IMR-90 (cell line): ENCODE data around the gene ISG20. TPM values are rescaled to one million over a fixed set of nuclear protein-coding genes. Genes with fewer than 3 reads are reported as not detected.
A peak's percentile ranks its signal among the peaks of the same experiment; 100 is the strongest.

Source experiments
- ATAC-seq: fragments of 200-7000 bp; cut with Tn5 transposase; 2 replicates; pipeline ENCODE4 v1.9.1; 2020; ENCODE audit warnings: low read depth, mild to moderate bottlenecking, moderate library complexity
- BruUV-seq: library from RNA; stranded (reverse); fragments of 400-500 nt; replicated peaks from 2 replicates; lab custom pipeline; 2021; lab: Mats Ljungman, UMichigan
- CTCF ChIA-PET: fragments of 300-600 bp; formaldehyde crosslinking; extraction: SDS; loops from one replicate; lab custom pipeline; 2021; ENCODE audit warnings: antibody characterized with exemption; lab: Yijun Ruan, JAX
- POLR2A ChIA-PET: fragments of 300-600 bp; sonication (Branson Sonifier 250); formaldehyde crosslinking; loops from one replicate; lab custom pipeline; 2022; ENCODE audit warnings: antibody characterized with exemption; ENCODE audit not compliant: unreplicated experiment; lab: Charles Lee
- DNase-seq: peaks from one replicate; pipeline ENCODE4 v3.0.0; 2013
- H2AFZ ChIP-seq: replicated peaks from 2 replicates; pipeline ENCODE3; 2013; ENCODE audit warnings: low read length, mild to moderate bottlenecking; ENCODE audit not compliant: poor library complexity
- H2AK5ac ChIP-seq: 2 replicates; pipeline ENCODE4 v1.6.1; 2013; ENCODE audit warnings: low read depth, low read length, inconsistent platforms
- H2AK9ac ChIP-seq: replicated peaks from 2 replicates; pipeline ENCODE3; 2013; ENCODE audit warnings: mild to moderate bottlenecking, low read depth, low read length, moderate library complexity; ENCODE audit not compliant: poor library complexity
- H2BK120ac ChIP-seq: 2 replicates; pipeline ENCODE4 v1.6.1; 2013; ENCODE audit warnings: low read depth, low read length, inconsistent platforms
- H2BK15ac ChIP-seq: 3 replicates; pipeline ENCODE4 v1.6.1; 2013; ENCODE audit warnings: low read depth, low read length, inconsistent platforms
- H2BK20ac ChIP-seq: 2 replicates; pipeline ENCODE4 v1.6.1; 2013; ENCODE audit warnings: low read depth, mild to moderate bottlenecking, inconsistent platforms, low read length, moderate library complexity
- H2BK5ac ChIP-seq: 2 replicates; pipeline ENCODE4 v1.6.1; 2013; ENCODE audit warnings: mild to moderate bottlenecking, low read depth, low read length, inconsistent platforms; ENCODE audit not compliant: poor library complexity, severe bottlenecking
- H3K14ac ChIP-seq: replicated peaks from 2 replicates; pipeline ENCODE4 v1.6.1; 2013; ENCODE audit warnings: low read depth, low read length, inconsistent platforms
- H3K18ac ChIP-seq: 2 replicates; pipeline ENCODE4 v1.6.1; 2013; ENCODE audit warnings: low read depth, low read length, control low read depth
- H3K23ac ChIP-seq: 2 replicates; pipeline ENCODE4 v1.6.1; 2013; ENCODE audit warnings: low read depth, low read length, inconsistent platforms
- H3K27ac ChIP-seq: 2 replicates; pipeline ENCODE4 v1.5.1; 2013; ENCODE audit warnings: mild to moderate bottlenecking, control low read depth, low read length; ENCODE audit not compliant: insufficient read depth
- H3K27me3 ChIP-seq: 2 replicates; pipeline ENCODE4 v1.6.1; 2013; ENCODE audit warnings: low read length; ENCODE audit not compliant: control insufficient read depth, insufficient read depth
- H3K36me3 ChIP-seq: 2 replicates; pipeline ENCODE4 v1.6.1; 2013; ENCODE audit warnings: low read length, mixed read lengths; ENCODE audit not compliant: control insufficient read depth, insufficient read depth
- H3K4ac ChIP-seq: 2 replicates; pipeline ENCODE4 v1.6.1; 2013; ENCODE audit warnings: low read depth, low read length, inconsistent platforms
- H3K4me1 ChIP-seq: 2 replicates; pipeline ENCODE4 v1.6.1; 2013; ENCODE audit warnings: low read length, mixed read lengths; ENCODE audit not compliant: control insufficient read depth, insufficient read depth
- H3K4me2 ChIP-seq: 2 replicates; pipeline ENCODE4 v1.6.1; 2013; ENCODE audit warnings: low read depth, mild to moderate bottlenecking, control low read depth, low read length, moderate library complexity
- H3K4me3 ChIP-seq: 2 replicates; pipeline ENCODE4 v1.5.1; 2013; ENCODE audit warnings: low read depth, mild to moderate bottlenecking, control low read depth, low read length, moderate library complexity; ENCODE audit not compliant: insufficient read depth
- H3K56ac ChIP-seq: 2 replicates; pipeline ENCODE4 v1.6.1; 2013; ENCODE audit warnings: low read length, inconsistent platforms; ENCODE audit not compliant: insufficient read depth; ENCODE audit errors: extremely low read depth
- H3K79me1 ChIP-seq, 2 experiments: 2 replicates each; pipeline ENCODE4 v1.6.1; 2013; ENCODE audit warnings: low read length in 2 of 2, inconsistent platforms in 1 of 2, low read depth in 1 of 2
- H3K9ac ChIP-seq: 2 replicates; pipeline ENCODE4 v1.6.1; 2013; ENCODE audit warnings: low read depth, low read length, control low read depth
- H3K9me1 ChIP-seq: 2 replicates; pipeline ENCODE4 v1.6.1; 2013; ENCODE audit warnings: low read length, inconsistent platforms; ENCODE audit not compliant: insufficient read depth
- H3K9me3 ChIP-seq: 2 replicates; pipeline ENCODE4 v1.6.1; 2013; ENCODE audit warnings: low read length; ENCODE audit not compliant: control insufficient read depth, insufficient read depth
- H4K20me1 ChIP-seq: 2 replicates; pipeline ENCODE4 v1.6.1; 2013; ENCODE audit warnings: low read length, inconsistent platforms; ENCODE audit not compliant: insufficient read depth
- H4K5ac ChIP-seq: 2 replicates; pipeline ENCODE4 v1.6.1; 2013; ENCODE audit warnings: mild to moderate bottlenecking, low read depth, low read length, control low read depth
- H4K8ac ChIP-seq, 2 experiments: 2 replicates each; pipeline ENCODE4 v1.6.1; 2013; ENCODE audit warnings: low read depth in 2 of 2, low read length in 2 of 2, control low read depth in 1 of 2, inconsistent platforms in 1 of 2
- H4K91ac ChIP-seq: 2 replicates; pipeline ENCODE4 v1.6.1; 2013; ENCODE audit warnings: low read depth, low read length, inconsistent platforms; ENCODE audit not compliant: insufficient read depth
- BHLHE40 ChIP-seq: fragments of 150-350 bp; IDR thresholded peaks from 2 replicates; pipeline ENCODE4 v1.6.1; 2016; ENCODE audit warnings: mild to moderate bottlenecking, low read depth, low read length
- CEBPB ChIP-seq: IDR thresholded peaks from 2 replicates; pipeline ENCODE4 v1.6.1; 2012; ENCODE audit warnings: low read depth, low read length, improper control_type of control experiment
- MAFK ChIP-seq: IDR thresholded peaks from 2 replicates; pipeline ENCODE4 v1.6.1; 2012; ENCODE audit warnings: low read depth, low read length, improper control_type of control experiment
- MAZ ChIP-seq: IDR thresholded peaks from 2 replicates; pipeline ENCODE4 v1.6.1; 2012; ENCODE audit warnings: low read depth, mild to moderate bottlenecking, low read length, improper control_type of control experiment, moderate library complexity, borderline replicate concordance
- POLR2A ChIP-seq: IDR thresholded peaks from 2 replicates; pipeline ENCODE4 v1.6.1; 2012; ENCODE audit warnings: mild to moderate bottlenecking, low read depth, low read length
- WGBS, 2 experiments: methylation state at CpG; one replicate each; pipeline versions ENCODE4 v1.1.5 to v1.1.7; 2013; ENCODE audit warnings: missing lambda C conversion rate in 2 of 2; ENCODE audit not compliant: insufficient read length in 1 of 2; ENCODE audit errors: extremely low coverage in 2 of 2; 5-methylcytosine and 5-hydroxymethylcytosine counted together
- dilution Hi-C: fragments of 300-500 bp; cut with HindIII; formaldehyde crosslinking; loops from one replicate; pipeline ENCODE4 v1.14.3; 2018; ENCODE audit warnings: low sequenced_read_pairs; ENCODE audit not compliant: unreplicated experiment
- in situ Hi-C: fragments of 300-500 bp; cut with MboI; formaldehyde crosslinking; loops from 3 replicates; pipeline ENCODE4 v1.14.3; 2019; ENCODE audit warnings: low sequenced_read_pairs, inconsistent platforms, mixed read lengths
- intact Hi-C: fragments of 100-400 bp; cut with micrococcal nuclease; formaldehyde crosslinking; loops from 2 replicates; pipeline ENCODE4 v1.10.0; 2022
- polyA plus RNA-seq, 3 experiments: library from polyadenylated mRNA; depleted of rRNA; stranded (reverse); fragments of >200 nt; gene quantifications; 2 replicates each; pipeline ENCODE4 v1.2.3, GENCODE V29; 2012; ENCODE audit warnings: low replicate concordance in 1 of 3
- total RNA-seq: library from RNA; depleted of rRNA; stranded (reverse); fragments of >200 nt; gene quantifications from 2 replicates; pipeline ENCODE4 v1.2.3, GENCODE V29; 2012

The ISG20 gene
- total and polyA plus RNA-seq, 2 of the 4 experiments (the other 2 are of a cell fraction), result 0.72 to 1.2 TPM

GRCh38 chr15:88686166-88686565, 47.4 kb downstream of the ISG20 start:
- BruUV-seq, result no TSS peak
- H2BK120ac ChIP-seq, result no peak overlapping the region
- no peak overlapping the region for H3K56ac ChIP-seq
- H3K27me3 ChIP-seq, result peaks cover 34% of the 10 kb centered on the region
- H3K27ac ChIP-seq, result no peak overlapping the region
- peak overlapping the region; percentile 60 for H2AFZ ChIP-seq
- TF ChIP-seq MAZ (no peak), BHLHE40 (no peak), CEBPB (no peak), POLR2A (no peak), MAFK (no peak)
- DNase-seq, result no peak
- no peak overlapping the region for H3K4me2 ChIP-seq
- no peaks in the 10 kb centered on the region for H3K79me1 ChIP-seq
- H2BK15ac ChIP-seq, result no peak overlapping the region
- no peak overlapping the region for H3K4me3 ChIP-seq
- H3K9me3 ChIP-seq, result peaks cover 5% of the 10 kb centered on the region; the same call in 1 of the 2 replicates
- no peaks in the 10 kb centered on the region for H3K4me1 ChIP-seq
- in situ Hi-C loops, result no loop called here
- no peak for ATAC-seq
- no peak overlapping the region for H4K8ac ChIP-seq
- ChIA-PET CTCF (interaction anchor here (0.7 kb wide), 1 partner anchor 443 kb away, joined by 3 read pairs; no protein-coding TSS in a partner anchor), POLR2A (no interaction called here)
- no peak overlapping the region for H3K4ac ChIP-seq
- no peaks in the 10 kb centered on the region for H3K36me3 ChIP-seq
- no peak overlapping the region for H4K5ac ChIP-seq
- no peak overlapping the region for H3K18ac ChIP-seq
- WGBS, 2 experiments, result no CpG with 5 or more reads among the region's 2 CpGs
- H3K9me1 ChIP-seq, result no peaks in the 10 kb centered on the region
- H4K20me1 ChIP-seq, result no peaks in the 10 kb centered on the region
- no peak overlapping the region for H3K9ac ChIP-seq
- no peak overlapping the region for H2AK5ac ChIP-seq
- no peak overlapping the region for H4K91ac ChIP-seq
- H2BK20ac ChIP-seq, result no peak overlapping the region
- no peak overlapping the region for H3K14ac ChIP-seq
- no peak overlapping the region for H2AK9ac ChIP-seq
- dilution Hi-C loops, result no loop called here
- H3K23ac ChIP-seq, result no peak overlapping the region
- intact Hi-C loops, result no loop called here
- H2BK5ac ChIP-seq, result no peak overlapping the region
